ENCODE measurements around the gene CRY2. TPM values are rescaled to one million over a fixed set of nuclear protein-coding genes. Genes with fewer than 3 reads are reported as not detected.

Gene CRY2
- total RNA-seq, 4 donors from 2014 or later, result 48.8 to 96.4 (median 54.6) TPM

GRCh38 chr11:45858751-45859398, 11.6 kb downstream of the CRY2 start:
- Histone ChIP-seq H3K27ac (peak overlapping the region; percentile 66 to 99 (median 86)), H3K4me1 (peaks cover 12 to 67% (median 52%) of the 10 kb centered on the region in 4 donors), H3K27me3 (no peaks in the 10 kb centered on the region), H3K4me3 (no peak overlapping the region), H3K36me3 (peaks cover 4 to 42% (median 6%) of the 10 kb centered on the region in 3 donors), H3K9me3 (no peaks in the 10 kb centered on the region)
- 66 to 80% methylated on average over 5 of the region's 5 CpGs for WGBS, 2 donors
- DNase-seq (ENCODE audit: low spot score in 2 of 2), result no peak
- TF ChIP-seq, protein P1, sequence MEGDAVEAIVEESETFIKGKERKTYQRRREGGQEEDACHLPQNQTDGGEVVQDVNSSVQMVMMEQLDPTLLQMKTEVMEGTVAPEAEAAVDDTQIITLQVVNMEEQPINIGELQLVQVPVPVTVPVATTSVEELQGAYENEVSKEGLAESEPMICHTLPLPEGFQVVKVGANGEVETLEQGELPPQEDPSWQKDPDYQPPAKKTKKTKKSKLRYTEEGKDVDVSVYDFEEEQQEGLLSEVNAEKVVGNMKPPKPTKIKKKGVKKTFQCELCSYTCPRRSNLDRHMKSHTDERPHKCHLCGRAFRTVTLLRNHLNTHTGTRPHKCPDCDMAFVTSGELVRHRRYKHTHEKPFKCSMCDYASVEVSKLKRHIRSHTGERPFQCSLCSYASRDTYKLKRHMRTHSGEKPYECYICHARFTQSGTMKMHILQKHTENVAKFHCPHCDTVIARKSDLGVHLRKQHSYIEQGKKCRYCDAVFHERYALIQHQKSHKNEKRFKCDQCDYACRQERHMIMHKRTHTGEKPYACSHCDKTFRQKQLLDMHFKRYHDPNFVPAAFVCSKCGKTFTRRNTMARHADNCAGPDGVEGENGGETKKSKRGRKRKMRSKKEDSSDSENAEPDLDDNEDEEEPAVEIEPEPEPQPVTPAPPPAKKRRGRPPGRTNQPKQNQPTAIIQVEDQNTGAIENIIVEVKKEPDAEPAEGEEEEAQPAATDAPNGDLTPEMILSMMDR (IDR thresholded peaks at IDR 0.05), result no peak
- TF ChIP-seq POLR2A (IDR thresholded peaks at IDR 0.05) (no peak), EP300 (IDR thresholded peaks at IDR 0.05) (no peak)

- WGBS, 2 donors, result 17 to 31% methylated on average over 5 to 12 of the region's 12 CpGs
- peak overlapping the region; percentile 66 to 99 (median 86) for H3K27ac ChIP-seq
- H3K27me3 ChIP-seq, result no peaks in the 10 kb centered on the region
- H3K9me3 ChIP-seq, result no peaks in the 10 kb centered on the region
- peaks cover 4 to 50% (median 6%) of the 10 kb centered on the region in 3 donors for H3K36me3 ChIP-seq
- peak in 1 of 2 donors; percentile 51 for TF ChIP-seq POLR2A (IDR thresholded peaks at IDR 0.05)
- TF ChIP-seq, protein P1 (IDR thresholded peaks at IDR 0.05), result no peak
- peak; percentile 93 for TF ChIP-seq EP300 (IDR thresholded peaks at IDR 0.05)
- DNase-seq (ENCODE audit: low spot score in 2 of 2), result peak; percentile 80 to 83
- H3K4me1 ChIP-seq, result peaks cover 12 to 59% (median 49%) of the 10 kb centered on the region in 4 donors
- no peak overlapping the region for H3K4me3 ChIP-seq
Measured at GRCh38 chr11:45859661-45860140, 12.4 kb downstream of the CRY2 start.

- Histone ChIP-seq H3K36me3 (peaks cover 4 to 57% (median 6%) of the 10 kb centered on the region in 3 donors), H3K4me3 (no peak overlapping the region), H3K9me3 (no peaks in the 10 kb centered on the region), H3K27me3 (no peaks in the 10 kb centered on the region), H3K27ac (peak overlapping the region; percentile 66 to 99 (median 86)), H3K4me1 (peaks cover 12 to 53% (median 46%) of the 10 kb centered on the region in 4 donors)
- no peak for DNase-seq (ENCODE audit: low spot score in 2 of 2)
- TF ChIP-seq POLR2A (IDR thresholded peaks at IDR 0.05) (no peak), EP300 (IDR thresholded peaks at IDR 0.05) (no peak)
- TF ChIP-seq, protein P1 (IDR thresholded peaks at IDR 0.05), result no peak
- WGBS, 2 donors, result 90 to 92% methylated on average over 5 of the region's 5 CpGs
Measured at GRCh38 chr11:45860348-45860747, 13.1 kb downstream of the CRY2 start.

DNA sequence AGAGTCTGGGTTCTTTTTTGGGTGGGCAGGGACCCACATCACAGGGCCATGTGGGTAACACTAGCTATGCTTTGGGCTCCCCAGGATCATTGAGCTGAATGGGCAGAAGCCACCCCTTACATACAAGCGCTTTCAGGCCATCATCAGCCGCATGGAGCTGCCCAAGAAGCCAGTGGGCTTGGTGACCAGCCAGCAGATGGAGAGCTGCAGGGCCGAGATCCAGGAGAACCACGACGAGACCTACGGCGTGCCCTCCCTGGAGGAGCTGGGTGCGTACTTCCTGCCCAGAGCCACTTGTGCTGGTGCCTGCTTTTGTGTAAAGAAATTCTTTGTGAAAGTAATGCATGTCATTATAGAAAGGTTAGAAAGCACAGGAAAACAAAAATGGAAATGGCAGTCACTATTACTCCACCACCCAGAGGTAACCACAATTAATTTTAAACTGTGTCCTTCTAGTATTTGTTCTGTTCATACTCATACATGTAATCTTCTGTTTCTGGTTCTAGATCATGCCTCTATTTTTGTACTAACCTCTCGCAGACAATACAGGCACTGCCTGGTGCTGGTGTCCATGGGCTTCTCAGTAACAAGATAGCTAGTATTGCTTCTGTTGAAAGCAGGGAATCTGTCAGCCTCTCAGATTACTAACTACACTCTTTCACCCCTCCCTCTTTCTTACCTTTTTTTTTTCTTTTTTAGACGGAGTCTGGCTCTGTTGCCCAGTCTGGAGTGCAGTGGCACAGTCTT, 13.7 kb downstream of the CRY2 start:
- WGBS, 2 donors, result 90 to 91% methylated on average over 10 of the region's 10 CpGs
- Histone ChIP-seq H3K27me3 (no peaks in the 10 kb centered on the region), H3K27ac (peak overlapping the region; percentile 66 to 99 (median 86)), H3K9me3 (no peaks in the 10 kb centered on the region), H3K4me1 (peaks cover 12 to 47% (median 42%) of the 10 kb centered on the region in 4 donors), H3K36me3 (peaks cover 4 to 63% (median 6%) of the 10 kb centered on the region in 3 donors), H3K4me3 (no peak overlapping the region)
- TF ChIP-seq, protein P1 (IDR thresholded peaks at IDR 0.05), result no peak
- no peak for DNase-seq (ENCODE audit: low spot score in 2 of 2)

GRCh38 chr11:45864041-45864440, 16.8 kb downstream of the CRY2 start:
- H3K36me3 ChIP-seq, result peaks cover 4 to 88% (median 24%) of the 10 kb centered on the region in 3 donors
- H3K27me3 ChIP-seq, result no peaks in the 10 kb centered on the region
- DNase-seq (ENCODE audit: low spot score in 2 of 2), result no peak
- H3K4me3 ChIP-seq, result no peak overlapping the region
- TF ChIP-seq EP300 (IDR thresholded peaks at IDR 0.05) (no peak), POLR2A (IDR thresholded peaks at IDR 0.05) (no peak)
- TF ChIP-seq, protein P1 (IDR thresholded peaks at IDR 0.05), result no peak
- no peaks in the 10 kb centered on the region for H3K9me3 ChIP-seq
- no peak overlapping the region for H3K27ac ChIP-seq
- H3K4me1 ChIP-seq, result peaks cover 2 to 16% (median 11%) of the 10 kb centered on the region in 4 donors
